Measurements from ENCODE around the gene HHEX.
A peak's percentile ranks its signal among the peaks of the same experiment; 100 is the strongest.
"Not testable (repeated sequence)": the region's sequence is repeated elsewhere in the genome, so short reads cannot be mapped to it uniquely, and the experiment has no call there.

HHEX gene

GRCh38 chr10:92689663-92690210, at the start of gene HHEX:
Gene HHEX (plus strand): TSS chr10:92689955. CDS start chr10:92689987, 32 bp downstream.
- peak in 1 of 3 experiments; percentile 54 for DNase-seq

DNA sequence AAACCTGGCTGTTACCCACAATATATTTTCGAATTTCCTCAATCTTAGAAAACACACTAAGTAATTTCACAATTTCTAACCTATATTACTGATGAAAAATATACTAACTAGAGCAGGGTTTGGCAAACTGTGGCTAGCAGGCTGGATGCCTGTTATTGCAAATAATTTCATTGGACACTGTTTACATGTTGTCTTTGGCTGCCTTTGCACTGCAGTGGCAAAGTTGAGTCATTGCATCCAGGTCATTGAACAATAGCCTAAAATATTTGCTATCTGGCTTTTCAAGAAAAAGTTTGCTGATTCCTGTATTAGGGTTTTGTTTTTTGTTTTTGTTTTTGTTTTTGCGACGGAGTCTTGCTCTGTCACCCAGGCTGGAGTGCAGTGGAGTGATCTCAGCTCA, 49.6 kb upstream of the HHEX start:
- DNase-seq: no peak

DNA sequence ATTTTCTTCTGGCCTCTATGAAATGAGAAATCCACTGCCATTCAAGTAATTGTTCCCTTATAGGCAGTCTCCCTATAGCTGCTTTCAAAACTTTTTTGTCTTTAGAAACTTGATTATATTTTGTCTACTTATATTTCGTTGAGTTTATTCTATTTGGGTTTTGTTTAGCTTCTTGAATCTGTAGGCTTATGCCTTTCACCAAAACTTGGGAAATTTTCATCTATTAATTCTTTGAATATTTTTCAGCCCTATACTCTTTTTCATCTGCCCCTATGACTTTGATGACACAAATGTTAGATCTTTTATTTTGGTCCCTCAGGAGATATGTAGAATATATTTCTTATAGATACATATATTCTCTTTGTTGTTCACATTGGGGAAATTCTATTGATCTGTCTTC, 48.3 kb upstream of the HHEX start:
- no peak for DNase-seq

GRCh38 chr10:92644921-92645320, 44.8 kb upstream of the HHEX start:
- no peak for DNase-seq

DNA sequence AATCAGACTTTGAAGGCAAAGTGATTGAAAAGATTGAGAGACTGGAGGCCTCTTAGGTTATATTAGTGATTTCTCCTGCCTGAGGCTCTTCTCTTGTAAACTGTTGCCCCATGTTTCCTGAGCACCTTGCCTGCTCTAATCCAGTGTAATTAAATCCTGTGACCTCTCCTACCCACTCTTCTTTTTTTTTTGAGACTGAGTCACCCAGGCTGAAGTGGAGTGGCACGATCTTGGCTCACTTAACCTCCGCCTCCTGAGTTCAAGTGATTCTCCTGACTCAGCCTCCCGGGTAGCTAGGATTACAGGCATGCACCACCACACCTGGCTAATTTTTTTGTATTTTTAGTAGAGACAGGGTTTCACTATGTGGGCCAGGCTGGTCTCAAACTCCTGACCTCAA, 38.9 kb upstream of the HHEX start:
- DNase-seq: not testable (repeated sequence)

DNA sequence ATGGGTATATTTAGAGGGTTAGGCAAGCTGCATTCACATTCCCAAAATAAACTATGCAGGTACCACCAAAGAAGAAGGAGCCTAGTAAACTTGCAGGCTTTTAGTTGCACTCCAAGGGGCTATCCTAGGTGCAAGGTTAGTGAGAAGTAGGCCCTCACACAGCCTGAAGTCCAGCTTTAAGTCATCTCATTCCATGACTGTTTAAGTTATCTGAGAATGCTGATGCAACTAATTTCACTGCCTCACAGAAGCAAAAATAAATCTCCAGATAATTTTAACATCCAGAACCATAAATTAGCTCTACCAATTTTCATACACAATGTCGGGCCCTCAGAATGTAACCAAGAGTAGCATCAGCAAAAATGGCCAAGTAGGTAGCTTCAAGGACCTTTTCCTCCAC, 34.3 kb upstream of the HHEX start:
- DNase-seq: no peak

DNA sequence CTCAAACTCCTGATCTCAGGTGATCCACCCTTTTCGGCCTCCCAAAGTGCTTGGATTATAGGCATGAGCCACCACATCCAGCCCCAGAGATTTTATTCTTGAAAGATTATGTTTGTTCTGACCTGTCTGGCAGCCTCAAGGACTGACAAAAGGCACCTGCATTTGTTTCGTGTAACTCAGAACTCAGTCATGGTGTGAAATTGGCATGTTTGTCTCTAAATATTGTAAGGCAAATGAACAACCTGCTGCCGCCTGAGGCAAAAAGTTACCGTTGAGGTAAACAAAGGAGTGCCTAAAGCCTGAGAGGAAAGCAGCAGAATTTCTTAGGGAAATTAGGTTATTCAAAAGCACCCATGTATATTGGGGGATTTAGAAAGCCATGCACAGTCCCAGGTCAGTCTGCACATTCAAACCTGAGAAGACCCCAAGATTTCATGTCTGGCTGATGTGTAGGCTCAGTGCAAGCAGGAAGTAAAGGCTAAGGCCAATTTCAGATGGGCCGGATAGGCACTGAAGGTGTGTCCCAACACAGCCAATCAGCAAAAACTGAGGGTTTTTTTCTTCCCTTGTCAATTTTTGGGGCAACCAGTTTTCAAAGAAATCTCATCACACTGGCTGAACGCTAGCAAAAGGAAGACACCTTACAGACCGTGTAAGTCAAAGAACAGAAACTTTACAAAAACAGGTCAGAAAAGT, 33.3 kb upstream of the HHEX start:
- peak in 1 of 3 experiments; percentile 22 for DNase-seq

DNA sequence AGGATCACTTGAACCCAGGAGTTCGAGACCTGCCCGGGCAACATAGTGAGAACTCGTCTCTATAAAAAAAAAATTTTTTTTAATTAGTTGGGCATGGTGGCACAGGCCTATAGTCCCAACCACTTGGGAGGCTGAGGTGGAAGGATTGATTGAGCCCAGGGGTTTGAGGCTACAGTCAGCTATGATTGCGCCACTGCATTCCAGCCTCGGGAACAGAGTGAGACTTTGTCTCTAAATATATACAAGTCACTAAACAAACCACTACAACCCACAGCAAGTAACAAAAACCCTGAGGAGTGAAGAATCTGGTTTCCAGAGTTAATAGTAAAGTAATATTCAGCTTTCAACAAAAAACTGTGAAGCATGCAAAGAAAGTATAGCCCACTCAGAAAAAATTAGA, 32.7 kb upstream of the HHEX start:
- DNase-seq: no peak

DNA sequence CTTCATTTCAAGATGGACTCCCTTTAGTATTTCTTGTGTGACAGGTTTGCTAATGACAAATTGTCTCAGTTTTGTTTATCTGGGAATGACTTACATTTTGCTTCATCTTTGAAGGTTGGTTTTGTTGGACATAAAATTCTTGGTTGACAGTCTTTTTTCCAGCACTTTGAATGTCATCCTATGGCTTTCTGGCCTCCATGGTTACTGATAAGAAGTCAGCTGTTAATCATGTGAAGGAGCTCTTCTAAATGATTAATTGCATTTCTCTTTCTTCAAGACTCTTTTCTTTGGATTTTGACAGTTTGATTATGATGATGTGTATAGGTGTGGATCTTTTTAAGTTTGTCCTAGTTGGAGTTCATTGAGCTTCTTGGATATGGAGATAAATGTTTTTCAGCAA, 26.9 kb upstream of the HHEX start:
- peak in 1 of 3 experiments; percentile 3 for DNase-seq

DNA sequence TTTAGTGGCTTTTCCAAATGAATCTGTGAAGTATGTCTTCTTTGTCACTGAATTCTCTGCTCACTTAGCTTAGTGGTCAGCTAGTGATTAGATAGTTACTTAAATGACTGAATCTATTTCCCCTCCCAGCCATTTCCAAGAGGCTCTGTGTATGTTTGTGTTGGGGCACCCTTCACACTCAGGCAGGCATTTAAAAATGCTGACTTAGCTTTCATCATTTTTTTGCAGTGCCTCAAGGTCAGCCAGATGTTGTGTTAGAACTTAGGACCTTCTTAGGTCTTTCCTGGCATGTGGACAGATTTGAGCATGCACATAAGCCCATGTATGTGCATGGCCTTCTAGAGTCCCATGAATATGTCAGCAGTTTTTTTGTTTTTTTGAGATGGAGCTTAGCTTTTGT, 25.4 kb upstream of the HHEX start:
- DNase-seq: no peak

GRCh38 chr10:92667078-92667477, 22.7 kb upstream of the HHEX start:
- DNase-seq: no peak

DNA sequence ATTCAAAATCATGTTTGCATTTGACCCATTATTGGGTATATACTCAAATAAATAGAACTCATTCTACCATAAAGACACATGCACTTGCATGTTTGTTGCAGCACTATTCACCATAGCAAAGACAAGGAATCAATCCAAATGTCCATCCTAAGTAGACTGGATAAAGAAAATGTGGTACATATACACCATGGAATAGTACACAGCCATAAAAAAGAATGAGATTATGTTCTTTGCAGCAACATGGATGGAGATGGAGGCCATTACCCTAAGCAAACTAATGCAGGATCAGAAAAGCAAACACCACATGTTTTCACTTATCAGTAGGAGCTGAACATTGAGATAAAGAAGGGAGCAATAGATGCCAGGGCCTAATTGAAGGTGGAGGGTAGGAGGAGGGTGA, 12.0 kb upstream of the HHEX start:
- no peak for DNase-seq

DNA sequence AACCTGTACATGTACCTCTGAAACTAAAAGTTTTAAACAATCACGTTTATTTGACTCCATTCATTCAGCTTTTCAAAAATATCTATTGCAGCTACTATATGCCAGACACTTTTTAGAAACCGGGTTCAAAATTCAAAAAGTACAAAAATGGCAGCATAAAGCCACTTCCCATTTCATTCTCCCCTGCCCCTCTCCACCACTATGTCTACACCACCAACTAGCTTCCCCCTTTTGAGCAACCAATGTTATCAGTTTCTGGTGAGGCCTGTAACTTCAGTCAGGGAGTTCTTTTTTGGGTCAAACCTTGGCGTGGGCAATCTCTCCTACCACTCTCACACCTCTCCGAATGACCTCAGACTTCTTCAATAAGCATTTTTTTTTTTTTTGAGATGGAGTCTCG, 11.5 kb upstream of the HHEX start:
- DNase-seq: no peak

DNA sequence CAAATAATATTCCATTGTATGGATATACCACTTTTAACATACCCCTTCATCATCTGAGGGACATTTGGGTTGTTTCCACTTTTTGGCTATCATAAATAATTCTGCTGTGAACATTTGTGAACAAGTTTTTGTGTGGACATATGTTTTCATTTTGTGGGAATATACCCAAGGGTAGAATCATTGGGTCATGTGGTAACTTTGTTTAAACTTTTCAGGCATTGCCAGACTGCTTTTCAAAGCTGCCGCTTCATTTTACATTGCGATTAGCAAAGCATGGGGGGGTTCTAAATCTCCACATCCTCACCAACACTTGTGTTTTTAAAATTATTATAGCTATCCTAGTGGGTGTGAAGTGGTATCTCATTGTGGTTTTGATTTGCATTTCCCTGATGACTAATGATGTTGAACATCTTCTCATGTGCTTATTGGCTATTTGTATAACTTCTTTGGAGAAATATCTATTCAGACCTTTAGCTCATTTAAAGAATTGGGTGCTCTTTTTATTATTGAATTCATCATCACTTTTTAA, 8.4 kb upstream of the HHEX start:
- no peak for DNase-seq

DNA sequence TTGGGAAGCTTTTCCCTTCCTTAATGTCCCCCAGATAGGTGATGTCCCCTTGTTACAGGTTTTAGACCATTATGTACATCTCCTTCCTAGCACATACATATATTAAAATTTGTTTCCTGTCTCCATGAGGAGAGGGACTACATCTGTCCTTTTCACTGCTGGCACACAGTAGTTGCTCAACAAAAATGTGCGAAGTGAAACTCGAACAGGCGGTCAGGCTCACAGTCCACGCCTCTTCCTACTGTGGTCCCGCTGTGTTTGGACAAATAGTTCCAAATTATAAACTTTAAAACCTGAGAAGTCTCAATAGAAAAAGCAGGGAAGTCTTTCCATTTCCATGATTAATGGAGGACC, 1.2 kb upstream of the HHEX start:
- no peak for DNase-seq

GRCh38 chr10:92688927-92689662, 660 bp upstream of the HHEX start:
- peak in 1 of 3 experiments; percentile 15 for DNase-seq

DNA sequence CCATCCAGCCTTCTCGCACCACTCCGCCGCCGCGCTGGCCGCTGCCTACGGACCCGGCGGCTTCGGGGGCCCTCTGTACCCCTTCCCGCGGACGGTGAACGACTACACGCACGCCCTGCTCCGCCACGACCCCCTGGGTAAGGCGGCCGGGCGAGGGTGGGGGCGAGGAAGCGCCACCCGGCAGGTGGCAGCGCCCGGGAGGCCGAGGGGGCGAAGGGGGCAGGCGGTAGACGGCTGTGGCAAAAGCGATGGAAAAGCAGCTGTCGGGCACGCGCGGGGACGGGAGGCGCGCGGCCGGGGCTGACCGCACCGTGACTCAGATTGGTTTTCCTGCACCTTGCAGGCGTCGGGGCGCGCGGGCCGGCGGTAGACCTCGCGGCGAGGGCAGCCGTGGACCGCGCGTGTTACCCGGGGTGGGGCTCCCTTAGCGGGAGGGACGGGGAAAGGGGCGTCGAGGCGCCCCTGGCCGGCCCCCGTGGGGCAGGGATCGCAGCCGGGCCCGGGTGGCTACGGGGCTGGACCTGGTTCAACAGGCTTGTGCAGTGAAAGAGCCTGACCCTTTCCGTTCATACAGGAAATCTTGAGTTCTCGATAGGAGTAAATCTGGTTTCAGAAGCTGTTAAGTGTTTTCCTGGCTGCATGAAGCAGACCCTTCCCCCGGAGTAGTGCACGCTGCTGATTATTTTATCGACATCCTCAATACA, 608 bp downstream of the HHEX start:
- peak in 1 of 3 experiments; percentile 7 for DNase-seq

- DNase-seq: peak in 1 of 3 experiments; percentile 6
Measured at GRCh38 chr10:92690915-92691590, 1.3 kb downstream of the HHEX start.

GRCh38 chr10:92691591-92692079, 1.9 kb downstream of the HHEX start:
- no peak for DNase-seq

GRCh38 chr10:92692080-92692671, 2.4 kb downstream of the HHEX start:
- peak in 1 of 3 experiments; percentile 45 for DNase-seq

DNA sequence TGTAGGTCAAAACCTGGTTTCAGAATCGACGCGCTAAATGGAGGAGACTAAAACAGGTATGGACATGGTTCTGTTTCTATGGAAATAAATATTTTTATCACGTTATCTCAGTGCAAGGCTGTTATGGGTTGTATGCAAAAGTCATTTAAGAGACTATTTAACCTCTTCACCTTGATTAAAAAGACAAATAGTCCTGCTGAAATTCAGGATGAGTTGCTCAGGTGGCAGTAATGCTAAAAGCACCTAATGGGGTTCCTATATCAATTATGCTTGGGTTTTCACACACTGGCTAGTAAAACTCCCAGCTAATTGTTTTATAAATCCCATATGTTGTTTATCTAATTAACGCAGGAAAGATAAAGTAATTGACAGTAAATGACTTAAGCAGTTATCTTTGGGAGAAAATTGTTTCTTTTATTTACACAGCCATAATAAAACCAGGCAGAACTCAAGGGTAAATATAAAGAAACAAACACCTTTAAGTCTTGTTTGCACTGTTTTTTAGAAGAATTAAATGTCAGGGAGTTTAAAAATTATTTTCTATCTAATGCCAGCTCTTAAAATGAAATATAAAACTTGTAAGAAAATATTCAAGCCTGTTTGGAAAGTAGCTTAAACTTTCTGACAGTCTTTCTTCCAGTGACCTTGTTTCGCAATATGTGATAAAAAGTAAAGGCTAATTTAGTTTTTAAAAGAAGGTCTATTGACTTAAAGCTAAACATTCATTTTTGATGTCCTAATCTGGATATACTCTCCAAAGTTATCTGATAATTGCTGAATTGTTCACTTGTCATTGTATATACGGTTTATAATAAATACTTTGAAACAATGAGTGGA, 3.2 kb downstream of the HHEX start:
- peak in 2 of 3 experiments; percentile 20 to 66 for DNase-seq

All from NCI-H1417 (cell line).